IPS DF 6.9 (cell line): ENCODE measurements around the gene RPS6KA2.
A peak's percentile ranks its signal among the peaks of the same experiment; 100 is the strongest.

Experiments
- DNase-seq: peaks from one replicate; pipeline ENCODE4 v3.0.0-alpha.2; 2013; ENCODE audit warnings: low read depth, low spot score
- H3K27ac ChIP-seq: one replicate; pipeline ENCODE4 v1.5.1; 2013; ENCODE audit warnings: low read length, control low read depth
- H3K27me3 ChIP-seq: 2 replicates; pipeline ENCODE4 v1.6.1; 2013; ENCODE audit warnings: mild to moderate bottlenecking, low read length; ENCODE audit not compliant: control insufficient read depth, insufficient read depth
- H3K36me3 ChIP-seq: 2 replicates; pipeline ENCODE4 v1.6.1; 2013; ENCODE audit warnings: low read length; ENCODE audit not compliant: control insufficient read depth, insufficient read depth
- H3K4me1 ChIP-seq: 2 replicates; pipeline ENCODE4 v1.6.1; 2013; ENCODE audit warnings: low read length; ENCODE audit not compliant: control insufficient read depth, insufficient read depth
- H3K4me3 ChIP-seq: 2 replicates; pipeline ENCODE4 v1.5.1; 2013; ENCODE audit warnings: mild to moderate bottlenecking, low read length
- H3K9me3 ChIP-seq: 2 replicates; pipeline ENCODE4 v1.6.1; 2013; ENCODE audit warnings: low read length, inconsistent platforms; ENCODE audit not compliant: control insufficient read depth, insufficient read depth
- WGBS: extraction: QIAGEN DNeasy Blood & Tissue Kit; methylation state at CpG from one replicate; pipeline ENCODE4 v1.1.7; 2013; ENCODE audit warnings: mixed read lengths, missing lambda C conversion rate; ENCODE audit not compliant: insufficient read length, insufficient coverage; 5-methylcytosine and 5-hydroxymethylcytosine counted together

Gene RPS6KA2

DNA sequence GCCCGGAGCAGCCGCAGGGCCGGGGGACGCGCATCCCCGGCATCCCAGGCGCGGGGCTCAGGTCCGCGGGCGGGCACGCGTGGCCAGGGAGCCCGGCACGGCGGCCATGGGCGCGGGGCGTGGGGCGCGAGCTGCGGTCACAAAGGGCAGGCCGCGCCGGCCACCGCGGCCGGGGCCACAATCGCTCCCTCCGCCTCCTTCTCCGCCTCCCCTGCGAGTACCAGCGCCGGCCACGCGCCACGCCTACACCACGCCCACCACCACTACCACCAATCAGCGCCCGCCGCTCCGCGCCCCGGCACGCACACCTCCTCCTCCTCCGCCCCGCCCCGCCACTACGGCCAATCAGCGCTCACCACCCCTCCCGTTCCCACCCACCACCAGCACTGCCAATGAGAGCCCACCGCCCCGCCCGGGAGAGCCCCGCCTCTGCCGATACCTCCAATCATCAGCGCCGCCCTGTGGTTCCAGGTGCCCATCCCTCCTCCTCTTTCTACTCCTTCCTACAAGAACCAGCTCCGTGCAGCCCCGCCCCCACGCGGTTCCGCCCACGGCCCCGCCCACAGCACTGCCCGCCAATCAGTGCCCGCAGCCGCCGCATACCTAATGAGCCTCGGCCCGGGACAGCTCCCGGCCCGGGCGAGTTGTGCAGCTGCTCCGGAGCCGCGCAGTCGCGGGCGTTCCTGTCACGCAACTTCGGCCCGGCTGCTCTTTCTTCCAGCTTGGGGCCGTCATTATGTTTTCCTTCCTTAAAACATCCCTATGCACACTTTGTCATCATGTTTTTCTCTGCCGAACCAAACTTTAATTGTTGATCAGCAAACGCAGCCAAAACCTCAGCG, at the start of gene RPS6KA2:
Gene RPS6KA2 (minus strand): TSS at position 219 of the 842 bp plus-strand sequence. CDS start 232 bp downstream, outside the sequence.
- H3K27ac ChIP-seq = no peak within 1 kb of the TSS
- 0 out of 2 replicates have a peak, but pooled peaks cover 3% of the 10 kb centered on the region for H3K4me1 ChIP-seq
- peaks cover 5% of the 10 kb centered on the region; the same call in 1 of the 2 replicates for H3K27me3 ChIP-seq
- peak within 1 kb of the TSS; percentile 78 for H3K4me3 ChIP-seq
- no CpG with 5 or more reads among the region's 87 CpGs for WGBS
- peak; percentile 94 for DNase-seq
- H3K36me3 ChIP-seq = no peaks in the 10 kb centered on the region
- no peaks in the 10 kb centered on the region for H3K9me3 ChIP-seq

GRCh38 chr6:166676270-166676860, 49.3 kb upstream of the RPS6KA2 start:
- no peak overlapping the region for H3K27ac ChIP-seq
- no peak overlapping the region for H3K4me3 ChIP-seq
- H3K9me3 ChIP-seq = no peaks in the 10 kb centered on the region
- H3K27me3 ChIP-seq = no peaks in the 10 kb centered on the region
- DNase-seq = no peak
- H3K36me3 ChIP-seq = no peaks in the 10 kb centered on the region
- WGBS = 100% methylated on average over 3 of the region's 14 CpGs
- peaks cover 4% of the 10 kb centered on the region for H3K4me1 ChIP-seq

DNA sequence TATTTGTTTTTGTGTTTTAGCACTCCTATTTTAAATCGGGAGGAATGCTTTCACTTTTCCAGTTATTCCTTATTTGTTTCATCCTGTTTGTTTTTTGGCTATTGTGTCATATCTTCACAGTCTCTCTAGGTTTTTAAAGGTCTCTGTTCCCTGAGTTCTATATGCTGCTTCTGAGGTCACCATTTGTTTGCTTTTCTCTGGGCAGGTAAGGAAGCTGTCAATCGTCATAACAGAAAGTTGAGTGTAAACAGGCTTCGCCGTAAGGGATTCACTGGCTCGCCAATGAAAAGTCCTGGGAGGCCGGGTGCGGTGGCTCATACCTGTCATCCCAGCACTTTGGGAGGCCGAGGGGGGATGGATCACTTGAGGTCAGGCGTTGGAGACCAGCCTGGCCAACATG, 48.7 kb upstream of the RPS6KA2 start:
- no peak for DNase-seq
- no CpG with 5 or more reads among the region's 9 CpGs for WGBS
- no peaks in the 10 kb centered on the region for H3K27me3 ChIP-seq
- no peak overlapping the region for H3K27ac ChIP-seq
- H3K36me3 ChIP-seq = no peaks in the 10 kb centered on the region
- no peak overlapping the region for H3K4me3 ChIP-seq
- no peaks in the 10 kb centered on the region for H3K9me3 ChIP-seq
- H3K4me1 ChIP-seq = peaks cover 4% of the 10 kb centered on the region

GRCh38 chr6:166673309-166673708, 46.3 kb upstream of the RPS6KA2 start:
- Histone ChIP-seq H3K27ac (no peak overlapping the region), H3K9me3 (no peaks in the 10 kb centered on the region), H3K27me3 (no peaks in the 10 kb centered on the region), H3K4me1 (peaks cover 4% of the 10 kb centered on the region), H3K4me3 (no peak overlapping the region), H3K36me3 (no peaks in the 10 kb centered on the region)
- no peak for DNase-seq
- no CpG with 5 or more reads among the region's 6 CpGs for WGBS

DNA sequence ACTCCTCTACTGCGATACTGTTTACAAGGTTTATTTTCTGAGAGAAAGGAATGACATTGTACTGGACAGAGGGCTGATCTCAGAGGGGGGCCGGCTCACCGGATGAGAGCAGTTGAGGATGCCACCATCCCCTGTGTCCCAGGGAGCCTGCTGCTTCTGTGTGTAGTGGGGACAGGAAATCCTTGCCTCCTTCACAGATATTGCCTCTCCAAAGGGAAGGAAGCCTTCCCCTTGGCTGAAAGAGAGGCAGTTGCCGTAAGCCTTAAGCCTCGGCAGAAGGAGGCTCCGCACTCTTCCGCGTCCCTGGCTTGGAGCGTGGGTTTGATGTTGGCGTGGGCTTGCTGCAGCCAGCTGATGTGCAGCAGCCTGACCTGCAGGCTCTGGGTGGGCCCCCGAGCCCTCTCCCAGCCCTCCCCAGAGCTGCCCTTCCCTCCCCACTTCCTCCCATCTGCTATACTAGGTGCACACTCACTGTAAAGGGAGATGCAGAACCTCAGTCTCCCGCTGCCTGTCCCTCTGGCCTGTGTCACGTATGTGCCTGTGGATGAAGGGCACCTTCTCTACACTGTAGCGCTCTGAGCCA, 45.7 kb upstream of the RPS6KA2 start:
- DNase-seq = no peak
- Histone ChIP-seq H3K4me1 (peaks cover 4% of the 10 kb centered on the region), H3K27ac (no peak overlapping the region), H3K4me3 (no peak overlapping the region), H3K36me3 (no peaks in the 10 kb centered on the region), H3K27me3 (no peaks in the 10 kb centered on the region), H3K9me3 (no peaks in the 10 kb centered on the region)
- WGBS = no CpG with 5 or more reads among the region's 14 CpGs

DNA sequence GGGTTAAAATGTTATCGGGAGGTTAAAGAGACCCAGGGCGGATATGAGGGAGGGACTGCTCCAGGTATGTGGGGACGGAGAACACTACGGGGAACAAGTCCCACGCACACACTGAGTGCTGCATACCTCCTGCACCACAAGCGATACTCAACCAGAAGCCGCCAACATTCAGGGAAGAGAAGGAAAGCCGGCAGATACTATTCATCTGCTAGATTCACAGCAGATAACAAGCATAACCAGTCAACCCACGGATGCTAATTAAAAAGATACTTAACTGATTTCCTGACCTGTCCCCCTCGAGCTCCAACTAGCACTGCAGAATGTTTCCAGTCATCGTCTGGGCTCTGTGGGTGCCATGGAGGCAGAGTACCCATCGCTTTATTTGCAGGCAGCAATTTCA, 45.1 kb upstream of the RPS6KA2 start:
- no peaks in the 10 kb centered on the region for H3K27me3 ChIP-seq
- H3K4me3 ChIP-seq = no peak overlapping the region
- no peaks in the 10 kb centered on the region for H3K36me3 ChIP-seq
- WGBS = no CpG with 5 or more reads among the region's 12 CpGs
- H3K9me3 ChIP-seq = no peaks in the 10 kb centered on the region
- peaks cover 4% of the 10 kb centered on the region for H3K4me1 ChIP-seq
- no peak overlapping the region for H3K27ac ChIP-seq
- DNase-seq = no peak

DNA sequence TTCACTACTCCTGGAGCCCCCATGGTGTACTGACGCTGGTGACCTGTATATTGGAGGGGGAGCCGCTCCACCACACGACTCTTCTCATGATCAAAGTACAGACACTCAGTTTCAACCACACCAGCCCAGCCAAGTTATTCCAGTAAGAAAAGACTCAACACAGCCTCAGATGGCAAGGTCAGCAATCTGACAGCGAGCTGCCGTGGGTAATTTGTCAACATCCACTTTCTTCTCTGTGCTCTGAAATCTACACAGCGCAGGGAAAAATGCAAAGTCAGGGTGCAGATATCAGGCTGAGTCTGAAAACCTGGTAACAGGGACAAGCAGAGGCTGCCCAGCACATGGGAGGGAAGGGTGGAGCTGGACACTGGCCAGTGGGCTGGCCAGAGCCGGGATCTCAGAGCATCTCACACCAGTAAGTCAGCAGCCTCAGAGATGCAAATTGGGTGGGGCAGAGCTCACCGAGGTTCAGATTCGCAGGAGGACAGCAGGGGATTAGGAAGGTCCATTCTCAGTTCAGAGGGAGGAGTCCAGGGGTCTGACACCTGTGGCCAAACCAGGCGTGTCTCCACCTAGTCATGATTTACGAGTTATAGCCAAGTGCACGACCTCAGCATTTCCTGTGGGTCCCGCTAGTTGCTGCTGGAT, 44.5 kb upstream of the RPS6KA2 start:
- H3K36me3 ChIP-seq = no peaks in the 10 kb centered on the region
- H3K4me1 ChIP-seq = peaks cover 4% of the 10 kb centered on the region
- H3K27ac ChIP-seq = no peak overlapping the region
- no peak overlapping the region for H3K4me3 ChIP-seq
- no CpG with 5 or more reads among the region's 13 CpGs for WGBS
- no peaks in the 10 kb centered on the region for H3K9me3 ChIP-seq
- no peak for DNase-seq
- no peaks in the 10 kb centered on the region for H3K27me3 ChIP-seq

DNA sequence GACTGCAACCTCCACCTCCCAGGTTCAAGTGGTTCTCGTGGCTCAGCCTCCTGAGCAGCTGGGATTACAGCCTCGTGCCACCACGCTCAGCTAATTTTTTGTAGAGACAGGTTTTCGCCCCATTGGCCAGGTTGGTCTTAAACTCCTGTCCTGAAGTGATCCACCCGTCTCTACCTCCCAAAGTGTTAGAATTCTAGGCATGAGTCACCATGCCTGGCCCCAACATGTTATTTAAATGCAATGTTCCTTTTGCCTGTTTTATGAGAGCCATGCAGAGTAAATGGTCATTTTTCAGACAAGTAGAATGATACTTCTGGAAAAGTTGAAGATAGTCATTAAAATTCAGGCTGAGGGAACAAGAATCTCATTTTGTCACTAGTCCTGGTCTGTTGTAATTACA, 43.8 kb upstream of the RPS6KA2 start:
- H3K27me3 ChIP-seq = no peaks in the 10 kb centered on the region
- no peaks in the 10 kb centered on the region for H3K36me3 ChIP-seq
- H3K9me3 ChIP-seq = no peaks in the 10 kb centered on the region
- no peak overlapping the region for H3K4me3 ChIP-seq
- DNase-seq = no peak
- H3K27ac ChIP-seq = no peak overlapping the region
- no CpG with 5 or more reads among the region's 5 CpGs for WGBS
- peaks cover 4% of the 10 kb centered on the region for H3K4me1 ChIP-seq

GRCh38 chr6:166670013-166670412, 43.0 kb upstream of the RPS6KA2 start:
- no peaks in the 10 kb centered on the region for H3K9me3 ChIP-seq
- no CpG with 5 or more reads among the region's 9 CpGs for WGBS
- no peaks in the 10 kb centered on the region for H3K36me3 ChIP-seq
- no peak for DNase-seq
- no peaks in the 10 kb centered on the region for H3K27me3 ChIP-seq
- H3K4me1 ChIP-seq = peaks cover 4% of the 10 kb centered on the region
- H3K27ac ChIP-seq = no peak overlapping the region
- H3K4me3 ChIP-seq = no peak overlapping the region

DNA sequence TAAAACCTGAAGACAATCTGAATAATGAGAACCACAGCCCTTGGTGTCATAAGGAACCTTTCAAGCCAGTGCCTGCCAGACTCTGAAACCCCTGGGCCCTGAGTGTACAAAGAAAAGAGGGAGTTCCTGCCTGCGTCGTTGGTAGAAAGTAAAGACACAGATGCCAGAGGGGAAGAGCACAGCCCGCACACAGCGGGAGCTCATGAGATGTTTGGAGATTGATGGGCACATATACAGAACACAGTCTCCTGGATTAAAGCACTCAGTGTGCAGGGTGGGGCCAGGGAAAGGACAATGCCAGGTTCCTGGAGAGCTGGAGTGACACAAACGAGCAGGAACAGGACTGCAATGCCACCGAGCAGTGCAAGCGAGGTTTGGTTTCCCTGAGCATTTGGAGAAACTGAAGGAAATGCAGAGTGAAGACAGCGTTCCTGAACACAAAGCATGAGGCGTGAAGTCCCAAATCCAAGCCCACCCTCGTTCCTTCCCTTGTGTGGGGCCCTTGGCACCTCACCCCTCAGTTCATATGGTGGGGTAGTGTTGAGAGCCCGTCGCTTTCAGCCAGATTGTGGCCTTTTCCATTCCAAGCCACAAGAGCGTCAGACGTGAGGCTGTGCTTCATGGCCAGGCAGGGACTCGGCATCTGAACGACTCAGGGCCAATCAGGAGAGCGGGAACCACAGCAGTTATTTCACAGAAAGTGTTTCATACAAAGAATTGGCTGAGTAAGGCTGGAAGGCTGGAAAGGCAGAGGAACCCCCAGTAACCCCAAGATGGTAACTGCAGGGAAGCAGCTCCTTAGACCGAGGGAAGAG, 41.0 kb upstream of the RPS6KA2 start:
- no CpG with 5 or more reads among the region's 18 CpGs for WGBS
- no peak overlapping the region for H3K4me3 ChIP-seq
- no peaks in the 10 kb centered on the region for H3K27me3 ChIP-seq
- H3K4me1 ChIP-seq = peaks cover 5% of the 10 kb centered on the region
- no peak for DNase-seq
- H3K27ac ChIP-seq = no peak overlapping the region
- no peaks in the 10 kb centered on the region for H3K36me3 ChIP-seq
- H3K9me3 ChIP-seq = no peaks in the 10 kb centered on the region
